ENCODE measurements around the gene FAM76B.
"Not testable (repeated sequence)": the region's sequence is repeated elsewhere in the genome, so short reads cannot be mapped to it uniquely, and the experiment has no call there.

Gene FAM76B

GRCh38 chr11:95789506-95790122, at the start of gene FAM76B:
TSS of gene FAM76B (minus strand) at chr11:95789782. CDS start at chr11:95789478, 304 bp downstream.
- peak; percentile 96 for DNase-seq

DNA sequence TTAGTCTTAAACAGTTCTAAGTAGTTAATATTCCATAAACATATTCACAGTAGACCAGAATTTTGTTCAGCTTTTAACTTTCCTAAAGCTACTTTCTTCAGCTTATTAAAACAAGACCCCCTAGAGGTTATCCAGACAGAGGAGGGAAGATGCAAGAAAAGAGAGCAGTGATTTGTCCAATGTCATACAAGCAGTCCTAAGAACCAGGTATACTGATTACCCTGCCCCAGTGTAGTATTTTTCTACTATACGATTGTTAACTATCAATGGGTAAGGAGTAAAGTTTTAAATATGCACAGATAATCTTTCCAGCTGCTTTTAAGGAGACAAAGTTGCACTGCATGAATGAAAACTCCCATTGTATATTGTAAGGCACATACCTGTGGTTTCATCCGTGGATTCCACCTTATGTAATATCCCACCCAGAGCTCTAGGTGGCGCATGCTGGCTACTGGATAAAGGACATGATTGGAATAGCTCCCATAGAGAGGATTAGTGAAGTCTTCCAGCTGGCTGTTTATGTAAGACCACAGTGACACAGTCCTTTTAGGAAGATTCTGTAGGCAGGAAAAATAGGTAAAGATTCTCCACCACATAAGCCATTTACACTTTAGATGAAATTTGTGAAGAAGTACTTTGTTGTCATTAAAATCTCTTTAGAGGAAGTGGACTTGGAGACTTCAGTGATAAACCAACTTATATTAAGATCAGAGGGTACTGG, 46.3 kb upstream of the FAM76B start:
- DNase-seq = peak; percentile 33

DNA sequence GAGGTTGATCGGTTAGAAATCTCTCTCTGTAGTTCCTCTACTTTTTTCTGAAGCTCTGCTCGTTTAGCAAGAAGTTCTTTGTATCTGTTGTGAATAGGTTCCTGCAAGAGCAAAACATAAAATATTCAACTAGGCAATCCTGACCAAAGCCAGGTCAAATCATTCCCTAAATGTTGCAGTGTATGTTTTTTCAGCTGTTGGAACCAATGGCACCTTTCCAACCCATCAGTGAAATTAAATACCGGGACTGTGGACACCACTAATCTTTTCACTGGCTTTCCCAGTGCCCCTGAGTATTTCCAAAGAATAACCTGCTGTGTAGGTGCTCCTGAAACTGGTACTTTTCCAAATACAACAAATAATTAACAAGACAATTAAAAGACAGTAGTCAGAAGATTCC, 45.8 kb upstream of the FAM76B start:
- DNase-seq = no peak

- DNase-seq = no peak
These were observed 43.8 kb upstream of the FAM76B start for GRCh38 chr11:95833378-95833777.

- no peak for DNase-seq
These were observed 43.2 kb upstream of the FAM76B start for GRCh38 chr11:95832763-95833162.

DNA sequence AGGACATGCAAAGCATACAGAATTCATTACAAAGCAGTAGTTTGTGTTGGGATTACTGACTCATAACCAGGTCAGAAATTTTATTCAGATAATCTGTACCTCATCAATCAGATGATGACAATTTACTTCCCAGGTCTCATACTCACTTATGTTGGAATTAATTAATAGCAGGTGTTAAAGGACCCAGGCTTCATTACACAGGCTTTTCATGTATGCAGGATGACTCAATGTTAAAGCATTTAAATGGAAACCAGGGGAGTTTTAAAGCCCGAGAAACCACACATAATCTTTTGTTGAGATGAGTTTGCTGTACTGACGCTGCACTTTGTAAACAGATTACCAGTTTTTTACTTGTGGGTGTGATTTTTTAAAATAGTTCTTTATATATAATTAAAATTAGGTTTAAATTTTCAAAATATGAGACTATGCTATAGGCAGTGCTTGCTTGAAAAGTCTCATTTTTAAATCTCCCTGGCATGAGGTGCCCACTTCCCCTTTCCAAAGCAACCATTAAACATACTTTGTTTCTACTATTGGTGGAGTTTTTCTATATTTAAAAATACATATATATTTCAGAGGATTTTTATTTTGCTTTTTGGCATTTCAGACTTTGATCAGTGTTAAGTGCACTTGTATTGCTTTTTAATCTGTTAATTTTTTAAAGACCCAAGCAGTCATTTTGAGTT, 41.8 kb upstream of the FAM76B start:
- DNase-seq = no peak

- DNase-seq = no peak
These were observed 40.1 kb upstream of the FAM76B start for GRCh38 chr11:95829580-95830259.

DNA sequence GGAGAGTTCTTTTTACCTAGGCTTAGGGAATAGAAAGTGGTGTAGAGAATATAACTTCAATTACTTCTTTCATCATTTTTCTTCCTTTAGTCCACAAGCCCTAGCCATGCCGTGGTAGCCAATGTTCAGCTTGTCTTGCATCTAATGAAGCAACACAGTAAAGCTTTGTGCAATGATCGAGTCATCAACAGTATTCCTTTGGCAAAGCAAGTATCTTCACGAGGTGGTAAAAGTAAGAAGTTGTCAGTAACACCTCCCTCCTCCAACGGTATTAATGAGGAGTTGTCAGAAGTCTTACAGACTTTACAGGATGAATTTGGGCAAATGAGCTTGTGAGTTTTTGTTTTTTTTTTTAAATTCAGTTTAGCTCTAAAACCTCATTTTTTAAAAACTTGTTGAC, 38.1 kb upstream of the FAM76B start:
- DNase-seq = no peak

GRCh38 chr11:95821640-95822039, 32.1 kb upstream of the FAM76B start:
- no peak for DNase-seq

- no peak for DNase-seq
These were observed 26.5 kb upstream of the FAM76B start for GRCh38 chr11:95816037-95816436.

- not testable (repeated sequence) for DNase-seq
These were observed 21.5 kb upstream of the FAM76B start for GRCh38 chr11:95811052-95811451.

GRCh38 chr11:95806464-95806863, 16.9 kb upstream of the FAM76B start:
- not testable (repeated sequence) for DNase-seq

DNA sequence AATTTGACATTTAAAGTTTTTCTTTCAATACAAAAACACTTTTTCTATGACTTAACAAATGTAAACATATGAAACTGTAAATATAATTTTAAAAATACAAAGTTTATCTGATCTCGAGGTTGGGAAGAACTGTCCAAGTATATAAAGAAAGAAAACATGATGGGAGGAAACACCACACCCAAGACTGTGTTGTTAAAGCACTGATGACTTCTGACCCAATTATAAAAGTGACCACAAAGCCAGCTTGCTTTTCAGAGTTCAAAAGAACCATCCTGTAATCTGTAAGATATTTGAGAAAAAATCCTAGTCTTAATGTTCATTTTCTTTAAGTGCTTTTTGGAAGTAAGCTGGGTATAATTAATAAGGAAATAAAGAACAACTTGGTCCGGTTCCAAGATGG, 16.3 kb upstream of the FAM76B start:
- DNase-seq = no peak

DNA sequence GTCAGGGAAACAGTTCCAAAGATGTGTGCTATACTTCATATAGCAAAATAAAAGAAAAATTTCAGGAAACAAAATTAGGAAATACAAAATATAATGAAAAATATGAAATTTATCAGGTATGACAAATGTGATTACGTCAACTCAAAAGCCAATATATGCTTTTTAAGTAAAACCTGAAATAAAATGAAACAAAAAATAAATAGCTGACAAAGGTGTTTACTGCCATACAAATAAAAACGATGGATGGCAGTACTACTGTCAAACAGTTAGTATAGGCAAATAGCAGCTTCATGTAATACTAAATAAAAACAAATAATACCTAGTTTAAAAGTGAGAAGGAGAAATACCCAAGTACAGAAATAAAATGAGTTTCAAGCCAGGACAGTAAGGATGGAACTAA, 14.4 kb upstream of the FAM76B start:
- DNase-seq = no peak

- DNase-seq = no peak
These were observed 13.2 kb upstream of the FAM76B start for GRCh38 chr11:95802806-95803205.

- DNase-seq = no peak
These were observed 10.9 kb upstream of the FAM76B start for GRCh38 chr11:95800438-95800837.

DNA sequence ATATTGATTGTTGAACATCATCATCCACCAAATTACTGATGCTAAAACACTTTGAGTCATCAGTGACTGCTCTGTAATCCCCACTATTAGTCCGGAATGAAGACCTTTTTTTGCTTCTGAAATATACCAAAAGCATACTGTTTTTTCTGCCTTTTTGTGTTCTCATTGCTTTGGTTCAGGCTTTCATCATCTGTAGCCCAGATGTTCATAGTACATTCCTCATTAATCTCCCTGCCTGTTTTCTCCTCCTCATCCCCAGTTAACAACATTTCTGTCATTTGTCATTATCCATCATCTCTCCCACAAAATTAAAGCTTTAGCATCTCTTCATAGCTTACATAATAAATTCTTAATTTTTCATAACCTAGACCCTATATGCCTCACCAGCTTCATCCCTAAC, 10.0 kb upstream of the FAM76B start:
- DNase-seq = no peak

DNA sequence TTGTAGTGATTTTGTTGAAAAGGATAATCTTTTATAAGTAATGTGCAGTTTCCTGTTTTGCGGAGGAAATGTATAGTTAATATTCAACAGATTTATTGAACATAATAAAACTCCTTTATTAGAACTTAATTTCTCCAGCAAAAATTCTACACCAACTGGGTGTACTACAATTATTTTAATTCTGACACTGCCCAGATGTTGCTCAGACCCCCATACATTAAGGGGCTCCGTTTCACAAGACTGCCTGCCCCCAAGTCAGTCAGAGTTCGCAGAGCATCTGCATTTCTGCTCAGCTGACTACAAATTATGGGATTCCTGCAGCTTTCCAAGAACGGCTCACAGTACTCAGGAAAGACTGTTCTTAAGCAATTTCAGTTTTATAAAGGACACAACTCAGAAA, 6.9 kb upstream of the FAM76B start:
- no peak for DNase-seq

- no peak for DNase-seq
These were observed 6.2 kb upstream of the FAM76B start for GRCh38 chr11:95795627-95796295.

DNA sequence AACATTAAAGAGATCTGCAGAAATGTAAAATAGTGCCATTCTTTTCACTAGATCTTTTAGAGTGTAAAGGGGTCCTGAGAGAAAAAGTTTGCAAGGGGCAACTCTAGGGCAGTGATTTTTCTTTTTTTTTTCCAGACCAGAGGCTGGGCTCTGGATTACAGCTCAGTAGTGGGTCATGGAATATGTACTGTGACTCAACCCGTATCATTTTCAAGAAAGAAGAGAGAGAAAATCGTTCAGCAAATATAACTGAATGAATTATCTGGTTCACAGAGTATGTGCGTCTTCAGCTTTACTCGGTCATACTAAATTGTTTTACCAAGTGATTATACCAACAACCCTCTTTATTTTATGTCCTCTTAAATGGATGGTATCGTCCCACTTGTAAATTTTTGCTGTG, 4.5 kb upstream of the FAM76B start:
- DNase-seq = no peak

- DNase-seq = no peak
These were observed 3.5 kb upstream of the FAM76B start for GRCh38 chr11:95793116-95793515.

DNA sequence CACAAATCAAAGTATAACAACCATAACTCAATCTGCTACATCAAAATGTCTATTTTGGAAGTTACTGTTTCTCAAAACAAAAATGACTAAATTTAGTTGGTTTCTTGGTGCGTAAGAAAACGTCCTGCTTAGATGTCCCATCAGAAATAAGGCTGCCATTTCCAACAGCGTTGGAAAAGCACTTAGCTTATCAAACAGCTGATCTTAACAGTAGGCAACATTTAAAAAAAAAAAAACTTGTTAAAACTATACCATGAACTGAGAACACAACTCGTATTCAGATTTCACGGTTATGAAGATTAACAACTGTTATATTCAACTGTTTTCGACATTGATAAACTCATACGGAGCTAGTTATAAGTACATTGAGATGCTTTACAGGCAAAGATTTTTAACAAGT, 3.1 kb upstream of the FAM76B start:
- DNase-seq = no peak

- DNase-seq = no peak
These were observed 2.6 kb upstream of the FAM76B start for GRCh38 chr11:95792200-95792599.

Measured in NCI-H510A (cell line).